Activated T-helper 17 cell treated with anti-CD3 and anti-CD28 coated beads, Interleukin-2, amount 50 U/mL, for 72 hours (primary cell): ENCODE measurements around the gene TMEM132C. TPM values are rescaled to one million over a fixed set of nuclear protein-coding genes. Genes with fewer than 3 reads are reported as not detected.
A peak's percentile ranks its signal among the peaks of the same experiment; 100 is the strongest.

Source experiments
- ATAC-seq: fragments of 150-1000 bp; cut with Tn5 transposase; replicated peaks from 2 replicates; pipeline ENCODE4 v1.10.0; 2021; ENCODE audit warnings: mild to moderate bottlenecking, moderate library complexity
- H3K27ac Mint-ChIP-seq: one replicate; pipeline ENCODE4 v1.8.0; 2022; ENCODE audit warnings: mixed read lengths
- H3K27me3 Mint-ChIP-seq: one replicate; pipeline ENCODE4 v1.8.0; 2022; ENCODE audit warnings: mixed read lengths
- H3K36me3 Mint-ChIP-seq: one replicate; pipeline ENCODE4 v1.8.0; 2022; ENCODE audit warnings: low read depth, mild to moderate bottlenecking, mixed read lengths
- H3K4me1 Mint-ChIP-seq: one replicate; pipeline ENCODE4 v1.8.0; 2022; ENCODE audit warnings: mixed read lengths
- H3K4me3 Mint-ChIP-seq: one replicate; pipeline ENCODE4 v1.8.0; 2022; ENCODE audit warnings: mild to moderate bottlenecking, mixed read lengths
- H3K9me3 Mint-ChIP-seq: one replicate; pipeline ENCODE4 v1.8.0; 2022; ENCODE audit warnings: mixed read lengths
- total RNA-seq, 2 donors: library from RNA; stranded (reverse); gene quantifications; one replicate each; pipeline ENCODE4 v1.2.3, GENCODE V29; 2022

Gene TMEM132C
- total RNA-seq, 2 donors from 2014 or later = not detected

DNA sequence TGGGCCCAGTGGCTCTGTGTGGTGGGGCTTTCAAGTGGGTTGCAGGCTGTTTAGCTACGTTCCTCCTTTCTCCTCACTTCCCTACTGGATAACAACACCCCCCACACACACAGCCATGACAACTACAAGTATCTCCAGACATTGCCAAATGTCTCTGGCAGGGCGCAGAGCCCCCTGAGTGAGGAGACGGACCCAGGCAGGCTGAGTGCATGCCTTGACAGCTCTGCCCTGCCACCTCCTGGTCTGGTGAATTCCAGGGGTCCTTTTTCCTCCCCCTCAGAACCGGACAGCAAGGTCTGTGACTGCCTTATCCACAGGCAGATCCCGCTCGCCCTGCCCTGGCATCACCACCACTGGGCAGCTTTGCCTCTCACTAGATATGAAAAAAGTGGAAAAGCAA lies 276.5 kb downstream of the TMEM132C start:
- H3K9me3 Mint-ChIP-seq = peaks cover 14% of the 10 kb centered on the region
- H3K4me1 Mint-ChIP-seq = no peaks in the 10 kb centered on the region
- no peak for ATAC-seq
- H3K27ac Mint-ChIP-seq = no peak overlapping the region
- H3K36me3 Mint-ChIP-seq = no peaks in the 10 kb centered on the region
- no peaks in the 10 kb centered on the region for H3K27me3 Mint-ChIP-seq
- H3K4me3 Mint-ChIP-seq = no peak overlapping the region

DNA sequence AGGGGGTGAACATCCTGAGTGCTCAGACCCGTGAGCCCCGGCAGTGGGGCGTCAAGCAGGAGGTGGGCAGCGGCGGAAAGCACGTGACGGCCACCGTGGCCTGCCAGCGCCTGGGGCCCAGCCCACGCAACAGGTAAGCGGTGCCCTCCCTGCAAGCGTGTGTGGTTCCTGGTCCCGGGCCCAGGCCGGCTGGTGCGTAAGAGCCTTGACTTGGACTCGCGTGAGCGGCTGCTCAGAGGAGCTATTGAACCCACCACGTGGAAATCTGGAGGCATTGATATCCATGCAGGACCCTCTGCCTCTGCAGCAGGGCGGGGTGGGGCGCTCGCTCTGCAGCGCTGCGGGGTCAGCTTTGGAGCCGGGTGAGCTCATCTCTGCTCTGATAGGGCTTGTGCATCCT lies 277.0 kb downstream of the TMEM132C start:
- Mint-ChIP-seq H3K27ac (no peak overlapping the region), H3K27me3 (no peaks in the 10 kb centered on the region), H3K4me1 (no peaks in the 10 kb centered on the region), H3K9me3 (peaks cover 14% of the 10 kb centered on the region), H3K4me3 (no peak overlapping the region), H3K36me3 (no peaks in the 10 kb centered on the region)
- ATAC-seq = no peak

DNA sequence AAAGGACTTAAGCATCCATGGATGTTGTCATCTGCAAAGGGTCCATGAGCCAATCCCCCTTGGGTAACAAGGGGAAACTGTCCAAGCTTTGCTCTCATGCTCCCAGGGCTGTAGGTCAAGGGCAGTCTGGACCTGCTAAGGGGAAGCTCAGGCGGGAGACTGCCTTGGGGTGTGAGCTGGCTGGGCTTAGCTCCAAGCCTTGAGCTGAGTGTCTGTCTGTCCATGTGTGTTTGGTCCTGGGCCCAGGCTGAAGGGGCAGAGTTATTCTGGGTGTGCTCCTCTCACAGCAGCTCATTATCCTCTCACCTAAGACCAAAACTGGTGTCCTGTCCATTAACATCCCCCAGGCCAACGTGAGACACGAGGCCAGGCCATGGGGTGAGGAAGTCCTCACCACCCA lies 282.0 kb downstream of the TMEM132C start:
- Mint-ChIP-seq H3K27me3 (peaks cover 2% of the 10 kb centered on the region), H3K4me3 (no peak overlapping the region), H3K36me3 (no peaks in the 10 kb centered on the region), H3K9me3 (peaks cover 4% of the 10 kb centered on the region), H3K4me1 (no peaks in the 10 kb centered on the region), H3K27ac (no peak overlapping the region)
- no peak for ATAC-seq

DNA sequence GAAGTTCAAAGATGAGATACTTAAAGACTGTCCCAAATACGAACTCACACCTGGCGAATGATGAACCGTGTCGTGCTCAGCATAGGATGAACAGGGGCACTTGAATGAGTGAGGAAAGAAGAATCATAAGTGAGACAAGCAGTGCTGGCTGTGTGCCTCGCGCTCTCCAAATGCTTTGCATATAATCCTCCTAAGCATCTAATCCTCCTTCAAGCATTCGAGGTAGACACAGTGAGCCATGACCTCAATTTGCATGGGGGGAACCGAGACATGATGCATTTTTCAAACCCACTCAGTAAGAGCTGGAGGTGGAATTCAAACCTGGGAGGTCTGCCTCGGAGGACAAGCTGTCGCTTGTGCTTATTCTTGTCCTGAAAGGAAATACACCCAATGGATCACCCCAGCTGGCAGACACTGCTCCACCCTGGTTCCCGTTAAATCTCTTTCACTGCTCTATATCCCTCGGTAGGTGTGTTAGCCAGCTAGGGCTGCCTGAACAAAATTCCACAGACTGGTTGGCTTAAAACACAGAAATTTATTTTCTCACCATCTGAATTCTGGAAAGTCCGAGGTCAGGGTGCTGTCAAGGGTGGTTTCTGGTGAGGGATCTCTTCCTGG lies 282.7 kb downstream of the TMEM132C start:
- no peaks in the 10 kb centered on the region for H3K4me1 Mint-ChIP-seq
- H3K36me3 Mint-ChIP-seq = no peaks in the 10 kb centered on the region
- no peak overlapping the region for H3K27ac Mint-ChIP-seq
- H3K27me3 Mint-ChIP-seq = peaks cover 2% of the 10 kb centered on the region
- peaks cover 4% of the 10 kb centered on the region for H3K9me3 Mint-ChIP-seq
- no peak for ATAC-seq
- H3K4me3 Mint-ChIP-seq = no peak overlapping the region

DNA sequence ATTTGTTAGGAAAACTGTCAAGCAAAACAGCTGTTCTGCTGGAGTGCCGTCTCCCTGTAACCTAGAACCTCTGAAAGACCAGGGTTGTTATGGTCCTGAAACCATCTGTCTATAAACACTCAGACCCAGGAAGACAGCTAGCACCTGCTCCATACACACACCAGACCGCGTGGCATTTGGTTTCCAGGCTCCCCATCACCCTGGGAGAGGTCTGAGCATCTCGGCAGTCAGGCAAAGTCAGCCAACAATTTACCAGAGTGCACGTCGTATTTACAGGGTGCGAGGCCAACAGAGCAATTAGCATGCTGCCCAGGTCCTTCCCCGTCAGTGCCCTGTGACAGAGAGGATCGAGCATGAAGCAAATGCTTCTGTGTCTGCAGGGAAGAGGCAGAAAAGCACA lies 284.3 kb downstream of the TMEM132C start:
- no peaks in the 10 kb centered on the region for H3K36me3 Mint-ChIP-seq
- H3K27ac Mint-ChIP-seq = no peak overlapping the region
- H3K27me3 Mint-ChIP-seq = peaks cover 2% of the 10 kb centered on the region
- no peak overlapping the region for H3K4me3 Mint-ChIP-seq
- ATAC-seq = no peak
- H3K4me1 Mint-ChIP-seq = no peaks in the 10 kb centered on the region
- peaks cover 4% of the 10 kb centered on the region for H3K9me3 Mint-ChIP-seq

DNA sequence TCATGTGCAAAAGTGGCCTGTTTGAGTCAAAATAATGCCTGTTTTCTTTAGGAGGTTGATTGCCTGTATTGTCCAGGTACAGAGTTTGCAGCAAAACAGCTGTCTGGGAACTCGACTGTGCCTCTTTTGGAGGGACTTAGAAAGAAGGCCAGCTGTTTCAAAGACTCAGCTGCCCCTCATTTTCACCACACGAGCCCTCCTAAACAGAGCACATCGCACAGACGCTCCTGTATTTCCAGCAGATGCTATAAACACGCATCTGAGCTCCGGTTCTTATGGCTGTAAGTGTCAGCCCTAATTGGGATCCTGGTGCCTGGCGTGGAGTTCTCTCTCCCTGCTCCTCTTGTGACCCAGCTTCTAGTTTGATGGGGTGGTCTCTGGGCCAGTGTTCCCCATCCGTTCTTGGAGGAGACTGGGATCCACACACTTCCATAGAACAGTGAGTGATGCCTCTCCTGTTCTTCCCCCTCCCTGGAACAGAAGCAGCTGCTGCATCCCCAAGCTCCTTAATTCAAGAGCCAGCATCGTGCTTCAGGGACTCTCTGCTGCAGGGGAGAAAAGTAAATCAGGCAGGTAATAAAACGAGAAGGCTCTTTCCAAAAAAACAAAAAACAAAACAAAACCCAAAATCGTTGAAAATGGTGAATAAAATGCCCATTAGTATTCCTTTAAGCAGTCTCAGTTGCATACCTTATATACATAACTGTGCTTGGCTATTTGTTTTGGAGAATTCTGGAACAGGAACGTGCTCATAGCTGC lies 287.8 kb downstream of the TMEM132C start:
- peaks cover 16% of the 10 kb centered on the region for H3K9me3 Mint-ChIP-seq

DNA sequence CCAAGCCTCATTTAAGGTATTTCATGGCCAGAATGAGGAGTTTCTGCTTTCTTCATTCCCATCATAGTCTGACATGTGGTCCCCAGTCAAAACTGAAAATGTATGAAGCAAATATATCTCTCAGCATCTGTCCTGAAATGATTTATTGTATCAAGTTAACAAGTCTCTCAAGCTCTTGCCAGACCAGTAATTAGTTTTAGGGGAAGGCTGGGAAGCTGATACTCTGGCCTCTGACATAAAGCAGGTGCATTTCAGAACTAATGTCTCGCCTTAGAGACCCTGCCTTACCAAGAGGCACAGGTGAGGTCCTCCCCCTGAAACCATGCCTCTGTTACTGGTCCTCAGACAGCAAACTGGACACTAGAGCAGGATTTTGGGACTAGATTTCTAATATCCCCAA lies 290.3 kb downstream of the TMEM132C start:
- Mint-ChIP-seq H3K27me3 (no peaks in the 10 kb centered on the region), H3K36me3 (no peaks in the 10 kb centered on the region), H3K27ac (no peak overlapping the region), H3K9me3 (peaks cover 22% of the 10 kb centered on the region), H3K4me1 (no peaks in the 10 kb centered on the region), H3K4me3 (no peak overlapping the region)
- no peak for ATAC-seq

More for the DNA sequence above, 287.8 kb downstream of the TMEM132C start:
- H3K27ac Mint-ChIP-seq = no peak overlapping the region
- no peaks in the 10 kb centered on the region for H3K36me3 Mint-ChIP-seq
- no peaks in the 10 kb centered on the region for H3K4me1 Mint-ChIP-seq
- peaks cover 2% of the 10 kb centered on the region for H3K27me3 Mint-ChIP-seq
- no peak overlapping the region for H3K4me3 Mint-ChIP-seq
- ATAC-seq = no peak

DNA sequence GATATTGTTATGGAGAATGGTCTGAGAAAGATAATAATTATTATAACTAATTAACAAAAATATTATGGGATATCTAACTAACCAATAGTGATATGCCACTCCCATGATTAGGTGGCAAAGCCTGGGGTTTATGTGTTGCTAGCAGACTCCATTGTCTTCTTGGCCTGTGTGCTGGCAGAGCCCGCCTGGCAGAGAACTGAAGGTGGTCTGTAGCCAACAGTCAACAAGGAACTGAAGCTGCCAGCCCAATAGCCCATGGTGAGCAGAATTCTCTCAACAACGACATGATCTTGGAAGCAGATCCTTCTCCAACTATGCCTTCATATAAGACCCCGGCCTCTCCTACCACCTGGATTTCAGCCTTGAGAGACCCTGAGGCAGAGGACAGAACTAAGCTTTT lies 298.0 kb downstream of the TMEM132C start:
- no peak for ATAC-seq
- no peak overlapping the region for H3K27ac Mint-ChIP-seq
- no peaks in the 10 kb centered on the region for H3K36me3 Mint-ChIP-seq
- no peaks in the 10 kb centered on the region for H3K4me1 Mint-ChIP-seq
- H3K9me3 Mint-ChIP-seq = peaks cover 9% of the 10 kb centered on the region
- no peaks in the 10 kb centered on the region for H3K27me3 Mint-ChIP-seq
- no peak overlapping the region for H3K4me3 Mint-ChIP-seq

DNA sequence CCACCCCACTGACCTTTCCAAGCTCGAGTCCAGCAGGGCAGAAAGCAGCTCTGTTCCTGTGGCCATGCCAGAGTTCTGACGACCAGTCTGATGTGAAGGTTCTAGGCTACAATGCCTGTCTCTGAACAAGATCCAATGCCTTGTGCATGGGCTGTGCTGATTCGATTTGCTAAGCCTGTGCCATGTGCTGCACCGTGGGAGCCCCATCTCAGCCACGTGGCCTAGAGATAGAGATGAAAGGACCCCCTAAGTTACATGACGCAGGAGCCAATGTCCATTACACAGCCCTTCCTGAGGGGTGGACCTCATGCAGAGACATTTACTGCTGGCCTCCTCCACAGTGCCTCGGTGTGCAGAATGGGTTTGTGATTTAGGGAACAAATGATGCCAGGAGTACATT lies 300.8 kb downstream of the TMEM132C start:
- peaks cover 1% of the 10 kb centered on the region for H3K9me3 Mint-ChIP-seq
- H3K4me1 Mint-ChIP-seq = no peaks in the 10 kb centered on the region
- no peak overlapping the region for H3K27ac Mint-ChIP-seq
- no peak overlapping the region for H3K4me3 Mint-ChIP-seq
- no peaks in the 10 kb centered on the region for H3K36me3 Mint-ChIP-seq
- no peak for ATAC-seq
- H3K27me3 Mint-ChIP-seq = no peaks in the 10 kb centered on the region

DNA sequence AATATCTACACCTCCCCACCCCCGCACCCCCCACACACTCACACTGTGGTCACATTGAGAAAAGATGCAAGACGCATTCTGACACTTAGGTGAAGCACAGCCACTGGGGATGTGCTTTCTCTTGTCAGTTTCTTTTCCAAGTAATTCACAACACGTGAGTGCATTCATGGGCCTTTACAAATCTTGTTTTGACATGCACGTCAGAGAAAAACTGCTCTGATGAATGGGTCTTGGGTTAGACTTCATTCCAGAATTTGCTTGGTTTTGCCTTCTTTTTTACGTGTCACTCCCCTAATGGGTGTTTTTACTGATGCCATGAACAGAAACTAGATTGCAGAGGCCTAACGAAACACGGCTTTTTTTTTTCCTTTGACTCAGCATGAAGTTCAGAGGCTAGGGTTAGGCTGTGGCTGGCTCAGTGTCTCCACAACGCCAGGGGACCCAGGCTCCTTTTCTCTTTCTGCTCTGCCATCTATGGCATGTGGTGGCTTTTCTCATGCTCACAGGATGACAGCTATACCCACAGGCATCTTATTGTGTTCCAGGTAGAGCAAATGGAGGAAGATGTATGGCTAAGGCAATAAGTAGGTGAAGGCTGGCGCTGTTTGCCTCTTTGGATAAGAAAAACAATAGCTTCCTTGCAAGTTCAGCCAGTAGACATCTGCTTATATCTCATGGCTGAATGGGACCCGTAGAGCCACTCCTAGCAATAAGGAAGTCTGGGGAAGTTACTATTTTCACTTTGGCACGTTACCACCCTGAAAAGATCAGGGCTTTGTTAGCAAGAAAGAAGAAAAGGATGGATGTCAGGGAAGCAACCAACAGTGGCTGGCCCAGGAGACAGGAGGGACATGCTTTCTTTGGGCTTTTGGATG lies 303.5 kb downstream of the TMEM132C start:
- H3K27me3 Mint-ChIP-seq = no peaks in the 10 kb centered on the region
- H3K27ac Mint-ChIP-seq = no peak overlapping the region
- no peak overlapping the region for H3K4me3 Mint-ChIP-seq
- ATAC-seq = peak; percentile 69
- H3K4me1 Mint-ChIP-seq = no peaks in the 10 kb centered on the region
- no peaks in the 10 kb centered on the region for H3K36me3 Mint-ChIP-seq
- H3K9me3 Mint-ChIP-seq = peaks cover 8% of the 10 kb centered on the region

DNA sequence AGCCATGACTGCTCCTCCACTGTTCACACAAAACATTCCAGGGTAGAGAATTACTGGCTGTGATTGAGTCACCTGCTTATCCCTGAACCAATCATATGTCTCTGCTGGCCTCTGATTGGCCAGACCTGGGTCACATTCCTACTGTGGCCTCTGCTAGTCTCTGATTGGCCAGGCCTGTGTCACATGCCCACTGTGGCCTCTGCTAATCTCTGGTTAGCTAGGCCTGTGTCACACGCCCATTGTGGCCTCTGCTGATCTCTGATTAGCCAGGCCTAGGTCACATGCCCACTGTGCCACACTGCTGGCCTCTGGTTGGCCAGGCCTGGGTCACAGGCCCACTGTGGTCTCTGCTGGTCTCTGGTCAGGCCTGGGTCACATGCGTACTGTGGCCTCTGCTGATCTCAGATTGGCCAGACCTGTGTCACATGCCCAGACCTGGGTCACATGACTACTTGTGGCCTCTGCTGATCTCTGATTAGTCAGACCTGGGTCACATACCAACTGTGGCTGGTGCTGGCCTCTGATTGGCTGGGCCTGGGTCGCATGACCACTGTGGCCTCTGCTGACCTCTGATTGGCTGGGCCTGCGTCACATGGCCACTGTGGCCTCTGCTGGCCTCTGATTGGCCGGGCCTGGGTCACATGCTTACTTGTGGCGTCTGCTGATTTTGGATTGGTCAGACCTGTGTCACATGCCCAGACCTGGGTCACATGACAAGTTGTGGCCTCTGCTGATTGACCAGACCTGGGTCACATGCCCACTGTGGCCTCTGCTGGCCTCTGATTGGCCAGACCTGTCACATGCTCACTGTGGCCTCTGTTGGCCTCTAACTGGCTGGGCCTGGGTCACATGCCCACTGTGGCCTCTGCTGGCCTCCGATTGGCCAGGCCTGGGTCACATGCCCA lies 305.2 kb downstream of the TMEM132C start:
- H3K4me3 Mint-ChIP-seq = no peak overlapping the region
- no peaks in the 10 kb centered on the region for H3K4me1 Mint-ChIP-seq
- no peak overlapping the region for H3K27ac Mint-ChIP-seq
- H3K36me3 Mint-ChIP-seq = no peaks in the 10 kb centered on the region
- peak; percentile 20 for ATAC-seq
- H3K27me3 Mint-ChIP-seq = no peaks in the 10 kb centered on the region
- H3K9me3 Mint-ChIP-seq = peaks cover 8% of the 10 kb centered on the region

DNA sequence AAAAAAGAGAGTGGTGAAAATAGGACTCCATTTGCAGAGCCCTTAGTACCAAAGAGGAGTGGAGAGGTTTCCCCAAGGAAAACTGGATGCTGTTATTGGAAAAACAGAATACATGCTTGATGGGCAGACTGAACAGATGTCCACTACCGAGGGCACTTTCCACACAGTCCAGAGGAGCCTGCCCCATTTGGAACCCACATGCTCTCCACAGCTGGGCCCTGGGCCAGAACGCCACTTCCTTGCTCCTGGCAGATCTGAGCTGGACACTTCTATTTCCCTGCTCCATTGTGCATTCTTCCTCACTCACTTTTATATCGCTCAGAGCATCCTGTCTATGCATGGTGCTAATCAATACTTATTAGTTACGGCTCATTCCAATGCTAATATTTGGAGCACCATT lies 306.9 kb downstream of the TMEM132C start:
- H3K27ac Mint-ChIP-seq = no peak overlapping the region
- H3K4me1 Mint-ChIP-seq = no peaks in the 10 kb centered on the region
- no peak overlapping the region for H3K4me3 Mint-ChIP-seq
- peaks cover 12% of the 10 kb centered on the region for H3K9me3 Mint-ChIP-seq
- no peaks in the 10 kb centered on the region for H3K27me3 Mint-ChIP-seq
- H3K36me3 Mint-ChIP-seq = no peaks in the 10 kb centered on the region
- no peak for ATAC-seq

DNA sequence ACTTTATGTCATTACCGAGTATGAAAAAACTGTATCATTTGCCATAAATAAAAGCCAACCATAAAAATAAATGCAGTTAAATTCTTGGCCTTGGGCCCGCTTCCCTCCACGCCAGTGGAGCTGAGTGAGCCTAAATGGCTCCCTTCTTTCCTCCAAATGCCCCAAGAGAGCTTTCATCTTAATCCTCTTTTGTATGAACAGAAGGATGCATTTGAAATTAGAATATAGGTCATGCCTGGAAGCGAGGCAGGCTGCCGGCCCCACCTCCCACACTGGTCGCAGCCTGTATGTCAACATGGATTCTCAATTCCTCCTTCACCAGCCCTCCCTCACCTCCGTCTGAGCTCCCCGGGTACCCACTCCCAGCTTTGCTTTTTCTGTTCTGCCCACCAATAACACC lies 311.1 kb downstream of the TMEM132C start:
- H3K27me3 Mint-ChIP-seq = no peaks in the 10 kb centered on the region
- no peak overlapping the region for H3K27ac Mint-ChIP-seq
- no peak overlapping the region for H3K4me3 Mint-ChIP-seq
- ATAC-seq = no peak
- no peaks in the 10 kb centered on the region for H3K36me3 Mint-ChIP-seq
- no peaks in the 10 kb centered on the region for H3K4me1 Mint-ChIP-seq
- H3K9me3 Mint-ChIP-seq = peaks cover 19% of the 10 kb centered on the region

DNA sequence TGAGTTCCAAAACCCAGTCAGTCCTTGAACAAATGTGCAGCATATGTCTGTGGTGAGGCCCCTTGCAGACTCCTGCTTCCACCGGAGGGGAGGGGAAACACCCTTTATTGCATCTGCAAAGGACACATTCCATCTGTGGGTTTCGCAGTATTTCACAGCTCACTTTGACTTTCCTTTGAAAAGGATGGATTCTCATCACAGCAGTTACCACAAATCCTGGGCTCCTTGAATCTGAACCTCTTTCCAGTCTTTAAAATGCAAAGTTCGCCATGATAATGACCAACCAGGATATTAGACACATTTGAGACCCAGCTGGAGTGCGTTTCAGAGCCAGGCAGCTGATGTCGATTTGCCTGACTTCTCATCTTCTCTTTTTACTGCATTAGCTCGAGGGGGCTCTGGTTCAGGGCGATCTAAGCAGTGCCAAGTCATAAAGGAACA lies 314.4 kb downstream of the TMEM132C start:
- Mint-ChIP-seq H3K27me3 (no peaks in the 10 kb centered on the region), H3K4me3 (no peak overlapping the region), H3K27ac (no peak overlapping the region), H3K4me1 (no peaks in the 10 kb centered on the region), H3K36me3 (no peaks in the 10 kb centered on the region), H3K9me3 (peaks cover 17% of the 10 kb centered on the region)
- ATAC-seq = no peak
